ENCODE results near the gene MRPL22.

- peak; percentile 90 for TF ChIP-seq POLR2A (IDR thresholded peaks at IDR 0.05; ENCODE audit: low read depth, low read length)
- peak; percentile 87 for TF ChIP-seq TAF1 (IDR thresholded peaks at IDR 0.05; ENCODE audit: low read depth, low read length)
- TF ChIP-seq SPI1 (IDR thresholded peaks at IDR 0.05; ENCODE audit: low read depth, low read length) = no peak
- peak; percentile 90 for TF ChIP-seq POLR2AphosphoS5 (IDR thresholded peaks at IDR 0.05; ENCODE audit: low read depth, low read length)
Observed at GRCh38 chr5:154940772-154941620, at the start of gene MRPL22.

Data from GM12891 (cell line).